C1 segment of cervical spinal cord (tissue), 14 donors: Measurements from ENCODE around the gene CCDC171.
A peak's percentile ranks its signal among the peaks of the same experiment; 100 is the strongest.
"Not testable (repeated sequence)": the region's sequence is repeated elsewhere in the genome, so short reads cannot be mapped to it uniquely, and the experiment has no call there.

Experiments
- DNase-seq, 14 donors: peaks; one replicate each; lab custom pipeline; 2025; lab: John Stamatoyannopoulos, UW

The CCDC171 gene

DNA sequence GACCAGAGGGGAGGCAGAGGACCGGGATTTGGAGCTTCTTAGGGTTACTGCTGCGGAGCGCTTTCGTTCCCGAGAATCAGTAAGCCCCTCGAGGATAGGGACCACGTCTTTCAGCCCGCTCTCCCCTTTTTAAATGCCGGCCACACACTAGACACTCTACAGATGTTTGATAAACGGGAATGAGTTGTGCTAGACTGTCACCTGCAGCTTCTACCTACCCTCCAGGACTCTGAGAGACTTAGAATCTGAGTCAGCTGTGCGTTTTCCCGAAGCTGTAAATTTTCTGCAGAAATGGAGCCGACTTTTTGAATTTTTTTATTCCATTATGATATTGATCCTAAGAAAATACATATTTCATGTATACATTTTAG, 670 bp downstream of the CCDC171 start:
- peak in 2 of 14 donors; percentile 29 to 66 for DNase-seq

DNA sequence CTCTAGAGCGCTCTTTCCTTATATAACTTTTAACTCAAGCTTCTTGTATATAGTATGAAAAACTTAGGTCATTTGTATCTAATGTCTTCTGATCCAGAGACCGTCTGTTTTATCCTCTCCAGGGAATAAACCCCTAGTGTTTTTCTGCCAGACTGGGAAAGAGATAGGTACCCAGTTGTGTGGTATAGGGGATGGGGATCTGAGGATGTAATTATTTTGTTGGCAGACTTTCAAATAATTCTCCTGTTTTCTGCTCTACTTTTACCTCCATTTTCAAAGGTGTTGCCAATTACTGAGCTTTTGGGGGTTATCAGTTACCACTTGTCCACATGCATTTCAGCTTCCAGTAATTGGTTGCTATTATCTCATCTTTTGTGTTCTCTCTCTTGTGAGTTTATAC, 17.9 kb downstream of the CCDC171 start:
- no peak for DNase-seq

DNA sequence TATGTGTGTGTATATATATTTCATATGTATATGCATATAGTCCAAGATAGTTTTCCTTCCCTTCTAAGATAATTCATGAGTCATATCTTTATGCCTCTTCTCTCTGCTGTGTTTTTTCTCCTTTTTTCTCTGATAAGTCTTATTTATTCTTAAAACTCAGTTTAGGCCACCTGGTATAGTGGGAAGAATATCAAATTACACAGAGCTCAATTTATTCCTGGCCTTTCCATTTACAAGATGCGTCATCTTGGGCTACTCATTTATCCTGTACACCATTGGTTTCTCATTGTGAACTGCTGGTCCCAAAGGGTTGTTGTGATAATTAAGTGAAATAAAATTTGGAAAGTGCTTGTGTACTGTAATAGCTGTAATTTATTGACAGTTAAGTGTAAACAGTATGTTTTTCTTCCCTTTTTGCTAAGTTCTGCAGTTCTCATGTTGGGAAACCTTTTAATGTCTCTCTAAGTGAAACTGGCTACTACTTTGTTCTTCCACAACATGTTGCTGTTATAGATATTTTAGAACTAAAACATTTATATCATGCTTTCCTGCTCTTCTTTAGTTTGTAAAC, 19.4 kb downstream of the CCDC171 start:
- DNase-seq: no peak

DNA sequence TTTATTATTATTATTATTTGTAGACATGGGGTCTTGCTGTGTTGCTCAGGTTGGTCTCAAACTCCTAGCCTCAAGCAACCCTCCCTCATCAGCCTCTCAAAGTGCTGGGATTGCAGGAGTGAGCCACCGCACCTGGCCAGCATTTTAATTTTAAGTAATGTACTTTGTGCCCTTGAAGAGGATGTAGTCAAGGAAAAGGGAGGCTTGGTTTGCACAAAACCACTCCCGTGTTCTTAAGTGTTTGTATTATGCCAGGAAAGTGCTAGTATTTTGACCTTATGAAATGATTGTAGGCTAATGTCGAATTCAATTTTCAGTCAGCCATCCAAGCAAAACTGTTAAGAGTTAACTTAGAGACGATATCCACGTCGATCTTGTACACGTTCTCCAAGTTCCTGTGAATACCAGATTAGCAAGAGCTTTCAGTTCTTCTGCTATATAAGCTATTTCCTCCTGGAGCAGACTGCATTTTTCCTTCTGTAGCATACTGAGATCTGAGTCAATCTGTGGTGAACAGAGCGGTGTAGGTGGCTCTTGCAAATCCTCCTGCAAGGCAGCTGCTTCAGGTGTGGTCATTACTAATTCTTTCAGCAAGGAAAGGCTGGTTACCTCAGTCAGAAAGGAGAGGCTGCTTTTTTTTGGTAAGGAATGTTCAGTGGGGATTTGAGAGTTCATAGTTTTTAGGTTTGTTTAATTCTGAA, 23.7 kb downstream of the CCDC171 start:
- DNase-seq: no peak

DNA sequence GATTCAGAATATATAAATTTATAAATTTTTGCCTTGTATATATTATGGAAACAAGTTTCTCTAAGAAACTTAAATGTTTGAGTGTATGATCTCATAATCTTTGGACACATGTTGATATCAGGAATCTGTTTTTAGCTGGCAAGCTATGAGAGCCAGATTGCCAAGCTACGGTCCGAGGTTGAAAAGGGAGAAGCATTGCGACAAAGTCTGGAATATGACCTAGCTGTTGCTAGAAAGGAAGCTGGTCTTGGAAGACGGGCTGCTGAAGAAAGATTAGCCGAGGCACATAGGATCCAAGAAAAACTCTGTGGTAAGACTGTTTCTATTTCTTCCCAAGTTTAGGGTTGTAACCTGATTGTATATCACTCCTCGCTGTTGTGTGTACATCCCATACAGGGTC, 25.9 kb downstream of the CCDC171 start:
- DNase-seq: no peak

DNA sequence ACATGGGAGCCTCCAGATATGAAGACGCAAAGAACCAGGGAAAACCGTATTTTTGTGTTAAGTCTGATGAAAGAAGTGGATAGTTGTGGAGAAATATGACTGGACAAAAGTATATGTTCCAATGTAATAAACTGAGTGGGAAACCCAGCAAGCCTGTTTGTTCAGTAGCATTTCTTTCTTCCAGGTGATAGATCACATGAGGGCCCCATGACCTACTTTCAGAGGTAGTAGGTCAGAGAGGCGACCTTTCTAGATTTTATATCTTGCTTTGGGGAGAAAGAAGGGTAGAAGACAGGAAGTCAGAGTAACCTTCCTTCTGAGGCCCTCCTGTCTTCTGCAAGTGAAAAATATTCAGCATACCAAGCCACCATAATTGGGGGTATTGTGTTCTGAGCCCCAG, 31.5 kb downstream of the CCDC171 start:
- no peak for DNase-seq

DNA sequence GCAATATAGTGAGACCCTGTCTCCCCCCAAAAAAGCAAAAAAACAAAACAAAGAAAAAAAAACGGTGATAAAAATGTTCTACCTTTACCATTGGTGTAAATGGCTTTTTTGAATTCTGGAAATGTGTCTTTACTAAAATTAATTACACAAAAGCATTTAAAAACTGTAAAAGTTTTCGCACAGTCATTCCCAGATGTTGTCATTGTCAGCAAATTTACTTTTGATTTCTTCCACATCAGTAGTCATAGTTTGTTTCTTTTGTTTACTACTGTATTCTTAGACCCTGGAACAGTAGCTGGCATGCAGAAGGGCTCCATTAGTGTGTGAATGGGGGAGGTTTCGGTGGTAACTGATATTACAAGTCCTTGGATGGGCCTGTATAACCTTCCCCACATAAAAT, 39.5 kb downstream of the CCDC171 start:
- DNase-seq: no peak

DNA sequence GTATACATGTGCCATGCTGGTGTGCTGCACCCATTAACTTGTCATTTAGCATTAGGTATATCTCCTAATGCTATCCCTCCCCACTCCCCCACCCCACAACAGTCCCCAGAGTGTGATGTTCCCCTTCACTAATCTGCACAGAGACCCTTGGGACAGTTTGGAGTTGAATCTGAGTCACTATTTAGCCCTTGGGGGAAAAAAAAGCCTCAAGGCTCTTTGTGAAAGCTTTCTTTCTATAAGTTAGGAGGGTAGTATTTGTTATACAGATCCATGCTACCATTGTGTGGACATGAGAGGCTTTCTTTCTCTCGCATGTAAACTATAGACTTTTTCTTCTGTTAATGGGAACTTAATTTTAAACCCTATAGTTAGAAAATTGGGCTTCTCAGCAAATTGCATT, 40.1 kb downstream of the CCDC171 start:
- DNase-seq: not testable (repeated sequence)

DNA sequence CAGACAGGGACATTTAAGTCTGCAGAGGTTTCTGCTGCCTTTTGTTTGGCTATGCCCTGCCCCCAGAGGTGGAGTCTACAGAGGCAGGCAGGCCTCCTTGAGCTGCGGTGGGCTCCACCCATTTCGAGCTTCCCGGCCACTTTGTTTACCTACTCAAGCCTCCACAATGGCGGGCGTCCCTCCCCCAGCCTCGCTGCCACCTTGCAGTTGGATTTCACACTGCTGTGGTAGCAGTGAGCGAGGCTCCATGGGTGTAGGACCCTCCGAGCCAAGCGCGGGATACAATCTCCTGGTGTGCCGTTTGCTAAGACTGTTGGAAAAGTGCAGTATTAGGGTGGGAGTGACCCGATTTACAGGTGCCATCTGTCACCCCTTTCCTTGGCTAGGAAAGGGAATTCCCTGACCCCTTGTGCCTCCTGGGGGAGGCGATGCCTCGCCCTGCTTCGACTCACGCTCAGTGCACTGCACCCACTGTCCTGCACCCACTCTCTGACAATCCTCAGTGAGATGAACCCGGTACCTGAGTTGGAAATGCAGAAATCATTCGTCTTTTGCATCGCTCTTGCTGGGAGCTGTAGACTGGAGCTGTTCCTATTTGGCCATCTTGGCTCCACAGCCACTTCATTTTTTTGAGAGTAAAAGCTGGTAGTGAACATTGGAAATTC, 48.0 kb downstream of the CCDC171 start:
- DNase-seq: not testable (repeated sequence)

DNA sequence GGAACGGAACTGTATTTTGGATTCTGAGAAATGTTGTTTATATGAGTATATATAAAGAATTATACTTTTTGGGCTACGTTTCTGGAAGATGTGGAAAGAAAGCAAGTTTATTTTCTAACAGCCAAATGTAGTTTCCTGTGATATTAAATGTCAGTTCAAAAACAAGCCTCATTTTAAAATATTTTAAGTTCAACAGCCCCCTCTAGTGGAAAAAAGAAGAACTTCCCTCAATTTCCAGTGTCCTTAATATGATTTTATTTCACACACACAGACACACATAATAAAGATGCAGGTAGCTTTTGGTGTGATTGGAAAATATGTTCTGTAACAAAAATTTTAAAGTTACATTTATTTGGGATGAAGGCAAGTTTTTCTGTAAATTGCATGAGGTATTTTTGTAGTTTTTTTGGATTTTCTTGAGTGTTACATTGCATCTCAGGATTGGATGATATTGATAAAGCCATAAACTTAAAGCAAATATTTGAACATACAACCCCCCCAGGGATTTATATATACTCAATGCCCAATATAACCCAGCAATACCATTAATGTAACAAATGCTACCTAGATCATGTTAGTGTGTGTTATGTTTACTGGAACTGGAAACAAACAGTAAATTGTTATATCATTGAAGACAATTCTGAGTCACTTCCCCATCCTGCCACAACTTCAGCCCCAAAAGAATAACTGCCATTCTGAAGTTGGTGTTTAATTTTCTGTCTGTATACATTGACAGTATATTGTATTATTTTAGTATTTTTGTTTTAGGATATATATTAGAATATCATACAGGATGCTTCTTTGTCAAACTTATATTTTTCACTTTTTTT, 54.0 kb downstream of the CCDC171 start:
- peak in 1 of 14 donors; percentile 7 for DNase-seq

DNA sequence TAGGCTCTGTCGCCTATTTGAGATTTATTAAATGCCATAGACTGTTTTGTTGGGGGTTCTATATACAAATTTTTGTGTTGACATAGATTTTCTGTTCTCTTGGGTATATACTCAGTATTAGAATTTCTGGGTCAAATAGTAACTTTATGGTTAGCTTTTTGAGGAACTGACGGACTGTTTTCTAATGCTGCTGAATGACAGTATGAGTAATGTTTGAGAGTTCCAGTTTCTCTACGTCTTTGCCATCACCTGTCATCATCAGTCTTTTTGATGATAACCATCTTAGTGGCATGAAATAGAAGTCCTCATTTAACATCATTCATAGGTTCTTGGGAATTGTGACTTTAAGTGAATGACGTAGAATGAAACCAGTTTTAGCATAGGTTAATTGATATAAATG, 60.1 kb downstream of the CCDC171 start:
- no peak for DNase-seq

DNA sequence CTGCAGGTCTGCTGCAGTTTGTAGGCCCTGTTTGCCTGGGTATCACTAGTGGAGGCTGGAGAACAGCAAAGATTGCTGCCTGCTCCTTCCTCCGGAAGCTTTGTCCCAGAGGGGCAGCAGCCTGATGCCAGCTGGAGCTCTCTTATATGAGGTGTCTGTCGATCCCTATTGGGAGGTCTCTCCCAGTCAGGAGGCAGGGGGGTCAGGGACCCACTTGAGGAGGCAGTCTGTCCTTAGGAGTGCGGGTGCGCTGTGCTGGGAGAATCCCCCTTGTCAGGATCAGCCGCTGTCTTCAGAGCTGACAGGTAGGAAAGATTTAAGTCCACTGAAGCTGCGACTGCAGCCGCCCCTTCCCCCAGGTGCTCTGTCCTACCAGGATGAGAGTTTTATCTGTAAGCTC, 64.9 kb downstream of the CCDC171 start:
- DNase-seq: no peak

DNA sequence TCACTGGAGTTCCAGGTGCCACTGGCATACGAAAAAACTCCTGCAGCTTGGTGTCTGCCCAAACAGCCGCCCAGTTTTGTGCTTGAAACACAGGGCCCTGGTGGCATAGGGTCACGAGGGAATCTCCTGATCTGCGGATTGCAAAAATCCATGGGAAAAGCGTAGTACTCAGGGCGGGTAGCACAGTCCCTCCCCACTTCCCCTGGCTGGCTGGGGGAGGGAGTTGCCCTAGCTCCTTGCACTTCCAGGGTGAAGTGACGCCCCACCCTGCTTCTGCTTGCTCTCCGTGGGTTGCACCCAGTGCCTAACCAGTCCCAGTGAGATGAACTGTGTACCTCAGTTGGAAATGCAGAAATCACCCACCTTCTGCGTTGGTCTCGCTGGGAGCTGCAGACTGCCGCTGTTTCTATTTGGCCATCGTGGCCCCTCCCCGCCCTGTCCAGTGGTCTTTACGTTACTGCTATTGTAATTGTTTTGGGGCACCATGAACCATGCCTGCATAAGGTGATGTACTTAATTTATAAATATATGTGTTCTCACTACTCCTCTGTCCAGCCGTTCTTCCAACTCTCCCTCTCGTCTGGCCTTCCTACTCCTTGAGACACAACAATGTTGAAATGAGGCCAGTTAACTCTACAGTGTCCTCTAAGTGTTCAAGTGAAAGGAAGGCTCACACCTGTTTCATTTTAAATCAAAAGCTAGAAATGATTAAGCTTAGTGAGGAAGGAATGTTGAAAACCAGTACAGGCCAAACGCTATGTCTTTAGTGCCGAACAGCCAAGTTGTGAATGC, 65.9 kb downstream of the CCDC171 start:
- no peak for DNase-seq

DNA sequence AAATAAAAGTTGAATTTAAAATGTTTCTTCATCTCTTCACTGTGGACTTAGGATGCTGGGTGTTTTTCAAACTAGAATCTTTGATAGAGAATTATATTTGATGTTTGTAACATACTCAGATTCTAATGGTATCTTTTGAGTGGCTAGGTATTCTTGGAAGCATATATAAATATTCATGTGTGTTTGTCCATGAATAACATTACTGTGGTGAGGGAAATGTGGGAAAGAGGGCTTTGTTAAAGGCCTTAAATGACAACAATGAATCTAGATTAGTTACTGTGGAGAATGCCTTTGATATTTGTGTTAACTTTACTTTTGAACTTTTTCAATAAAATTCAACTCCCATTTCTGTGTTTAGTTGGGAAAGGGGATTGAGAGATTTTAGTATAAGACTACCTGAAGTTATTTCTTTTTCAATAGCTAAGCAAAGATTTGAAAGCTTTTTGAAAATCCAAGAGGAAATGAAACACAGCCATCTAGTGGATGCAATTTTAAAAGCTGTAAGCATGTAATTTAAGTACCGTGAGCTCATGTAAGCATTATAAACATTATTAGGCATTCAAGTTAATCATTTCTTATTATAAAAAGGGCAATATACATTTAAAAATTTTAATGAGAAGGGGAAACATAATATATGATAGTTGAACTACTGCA, 69.6 kb downstream of the CCDC171 start:
- DNase-seq: no peak

DNA sequence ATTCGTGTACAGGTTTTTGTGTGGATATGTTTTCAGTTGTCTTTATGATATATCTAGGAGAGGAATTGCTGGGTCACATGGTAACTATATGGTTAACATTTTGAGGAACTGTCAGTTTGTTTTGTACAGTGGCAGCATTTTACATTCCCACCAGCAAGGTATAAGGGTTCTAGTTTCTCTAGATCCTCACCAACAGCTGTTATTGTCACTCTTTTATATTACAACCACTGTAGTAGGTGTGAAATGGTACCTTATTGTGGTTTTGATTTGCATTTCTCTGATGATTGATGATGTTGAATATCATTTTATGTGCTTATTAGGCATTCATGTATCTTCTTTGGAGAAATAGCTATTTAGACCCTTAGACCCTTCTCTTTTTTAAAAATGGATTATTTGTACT, 82.9 kb downstream of the CCDC171 start:
- no peak for DNase-seq

DNA sequence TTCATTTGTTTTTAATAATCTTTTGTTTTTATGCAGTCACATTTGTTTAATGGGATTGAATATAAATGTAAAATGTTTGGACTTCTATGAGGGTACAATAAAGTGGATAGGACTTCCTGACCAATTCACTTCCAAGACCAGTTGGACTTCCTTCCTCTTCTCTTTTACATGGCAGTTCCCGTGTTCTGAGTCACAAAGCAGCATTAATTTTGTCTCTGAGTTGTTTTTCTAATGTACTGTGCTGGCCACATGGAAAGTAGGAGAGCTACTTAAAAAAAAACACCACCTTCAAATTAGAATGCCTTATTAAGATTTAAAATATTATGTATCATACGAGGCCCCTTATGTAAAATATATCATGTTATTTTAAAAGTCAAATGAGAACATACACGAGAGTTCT, 87.3 kb downstream of the CCDC171 start:
- DNase-seq: no peak

DNA sequence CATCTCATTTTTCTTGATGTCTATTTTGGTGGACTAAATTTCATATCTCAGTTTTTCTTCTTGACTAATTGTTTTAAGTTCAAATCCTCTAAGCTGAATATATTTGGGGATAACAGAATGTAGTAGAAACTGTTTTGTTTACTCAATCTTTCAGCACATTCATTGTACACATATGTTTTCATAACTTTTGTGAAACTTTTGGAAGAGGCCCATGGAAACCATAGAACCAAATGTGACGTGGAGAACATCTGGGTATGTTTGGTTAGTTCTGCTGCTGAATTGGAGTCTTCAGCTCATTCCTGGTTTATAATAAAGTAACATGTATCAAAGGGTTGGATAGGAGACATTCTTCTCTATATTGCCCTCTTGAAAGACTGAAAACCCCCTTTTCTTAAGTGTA, 88.4 kb downstream of the CCDC171 start:
- DNase-seq: no peak

DNA sequence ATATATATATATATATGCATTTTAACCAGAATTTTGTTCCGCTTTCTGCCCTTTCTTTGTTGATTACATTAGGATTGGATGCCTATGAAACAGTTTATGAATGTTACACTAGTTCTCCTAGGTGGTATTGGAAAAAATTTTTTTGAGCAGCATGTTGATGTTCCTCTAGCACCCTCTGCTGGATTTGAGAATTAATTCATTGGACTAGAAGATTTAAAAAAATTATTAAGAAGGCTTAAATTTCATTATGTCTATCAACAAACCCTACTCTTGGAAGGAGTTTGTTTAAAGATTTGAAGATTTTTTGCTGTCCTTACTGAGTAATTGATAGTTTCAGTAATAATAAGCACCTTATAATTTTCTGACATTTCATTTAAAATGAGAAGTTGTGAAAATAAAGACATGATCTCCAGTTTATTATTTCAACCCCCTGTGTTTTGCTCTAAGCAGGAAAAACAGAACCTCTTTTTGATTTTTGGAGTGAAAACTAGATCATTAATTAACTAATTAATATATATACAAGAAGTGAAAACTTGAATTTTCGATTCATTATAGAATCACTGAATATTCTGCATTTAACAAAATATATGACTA, 89.6 kb downstream of the CCDC171 start:
- DNase-seq: peak in 1 of 14 donors; percentile 2

DNA sequence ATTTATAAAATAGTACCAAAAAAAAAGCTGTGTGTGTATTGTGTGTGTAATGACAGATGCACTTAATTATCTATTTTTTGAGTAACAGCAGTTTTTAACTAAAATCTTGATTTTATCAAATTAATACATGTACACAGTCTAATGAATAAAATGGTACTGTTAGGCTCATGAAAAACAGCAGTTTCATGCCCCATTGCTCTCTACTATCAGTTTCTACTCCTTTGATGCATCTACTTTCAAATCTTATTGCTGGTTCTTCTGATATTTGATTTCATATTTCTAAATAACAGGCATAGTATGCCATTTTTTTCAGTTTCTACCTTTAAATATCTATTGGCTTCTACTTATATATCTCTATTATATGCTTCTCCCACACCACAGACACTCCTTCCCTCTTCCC, 117.4 kb downstream of the CCDC171 start:
- no peak for DNase-seq

DNA sequence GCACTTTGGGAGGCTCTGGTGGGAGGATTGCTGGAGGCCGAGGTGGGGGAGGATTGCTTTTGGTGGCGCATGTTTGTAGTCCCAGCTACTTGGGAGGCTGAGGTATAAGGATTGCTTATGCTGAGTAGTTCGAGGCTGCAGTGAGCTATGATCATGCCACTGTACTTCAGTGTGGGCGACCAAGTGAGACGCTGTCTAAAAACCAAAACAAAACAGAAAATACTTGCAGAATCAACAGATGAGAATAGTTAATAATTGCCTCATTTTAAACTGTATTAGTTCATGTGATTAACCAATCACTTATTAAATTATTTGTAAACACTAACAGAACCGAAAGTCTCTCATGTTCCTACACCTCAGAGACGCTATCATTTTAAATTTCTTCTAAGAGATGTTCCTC, 118.1 kb downstream of the CCDC171 start:
- no peak for DNase-seq

DNA sequence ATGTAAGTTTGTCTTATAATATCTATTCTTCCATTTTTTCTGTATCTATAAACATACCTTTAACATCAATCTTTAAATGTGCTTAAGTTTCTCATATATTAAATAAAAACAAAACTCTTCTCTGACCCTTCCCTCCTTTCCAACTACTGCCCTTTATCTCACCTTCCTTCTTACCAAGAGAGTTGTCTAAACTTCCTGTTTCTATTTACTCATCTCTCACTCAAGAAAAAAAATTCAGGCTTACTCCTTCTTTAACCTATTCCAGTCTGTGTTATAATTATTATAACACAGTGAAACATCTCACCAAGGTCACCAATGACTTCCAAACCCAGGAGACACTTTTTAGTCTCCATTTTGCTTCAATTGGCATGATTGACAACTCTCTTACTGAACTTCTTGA, 140.9 kb downstream of the CCDC171 start:
- DNase-seq: no peak
